ENCODE results near the gene KCNC3.

Gene KCNC3

GRCh38 chr19:50362656-50363424 lies 33.7 kb upstream of the KCNC3 start:
- Histone ChIP-seq H3K27me3 (ENCODE audit: insufficient read depth, low read length, poor library complexity, severe bottlenecking) (no peaks in the 10 kb centered on the region), H2AFZ (ENCODE audit: low read length) (no peak overlapping the region), H3K9me2 (replicated peaks; ENCODE audit: low read depth, low read length) (no peaks in the 10 kb centered on the region), H3K79me2 (ENCODE audit: insufficient read depth, low read length) (no peaks in the 10 kb centered on the region), H3K4me1 (ENCODE audit: insufficient read depth, low read length, poor library complexity, severe bottlenecking) (peaks cover 9% of the 10 kb centered on the region), H3K9me3 (ENCODE audit: insufficient read depth, low read depth, low read length) (no peaks in the 10 kb centered on the region), H3K4me2 (ENCODE audit: low read depth, low read length, poor library complexity, severe bottlenecking) (no peak overlapping the region), H3K36me3 (ENCODE audit: insufficient read depth, low read length) (no peaks in the 10 kb centered on the region), H3K9ac (ENCODE audit: low read depth, low read length, poor library complexity, severe bottlenecking) (no peak overlapping the region), H3F3A (ENCODE audit: low read depth) (no peaks in the 10 kb centered on the region), H3K4me3 (ENCODE audit: low read length, poor library complexity, severe bottlenecking) (no peak overlapping the region), H4K20me1 (ENCODE audit: insufficient read depth, low read length, poor library complexity, severe bottlenecking) (no peaks in the 10 kb centered on the region)
- TF ChIP-seq EZH2phosphoT487 (IDR thresholded peaks at IDR 0.05; ENCODE audit: borderline replicate concordance) (no peak), CTCF (conservative IDR thresholded peaks at IDR 0.05; ENCODE audit: low read length) (no peak)

GRCh38 chr19:50362030-50362412 lies 32.8 kb upstream of the KCNC3 start:
- no peaks in the 10 kb centered on the region for H3K27me3 ChIP-seq (ENCODE audit: insufficient read depth, low read length, poor library complexity, severe bottlenecking)
- TF ChIP-seq CTCF (conservative IDR thresholded peaks at IDR 0.05; ENCODE audit: low read length), result no peak
- no peak for TF ChIP-seq EZH2phosphoT487 (IDR thresholded peaks at IDR 0.05; ENCODE audit: borderline replicate concordance)
- H3F3A ChIP-seq (ENCODE audit: low read depth), result no peaks in the 10 kb centered on the region
- H2AFZ ChIP-seq (ENCODE audit: low read length), result no peak overlapping the region
- H3K79me2 ChIP-seq (ENCODE audit: insufficient read depth, low read length), result no peaks in the 10 kb centered on the region
- H3K4me2 ChIP-seq (ENCODE audit: low read depth, low read length, poor library complexity, severe bottlenecking), result no peak overlapping the region
- H3K9ac ChIP-seq (ENCODE audit: low read depth, low read length, poor library complexity, severe bottlenecking), result no peak overlapping the region
- H3K9me2 ChIP-seq (replicated peaks; ENCODE audit: low read depth, low read length), result no peaks in the 10 kb centered on the region
- peaks cover 9% of the 10 kb centered on the region for H3K4me1 ChIP-seq (ENCODE audit: insufficient read depth, low read length, poor library complexity, severe bottlenecking)
- H3K9me3 ChIP-seq (ENCODE audit: insufficient read depth, low read depth, low read length), result no peaks in the 10 kb centered on the region
- no peaks in the 10 kb centered on the region for H3K36me3 ChIP-seq (ENCODE audit: insufficient read depth, low read length)
- H4K20me1 ChIP-seq (ENCODE audit: insufficient read depth, low read length, poor library complexity, severe bottlenecking), result no peaks in the 10 kb centered on the region
- H3K4me3 ChIP-seq (ENCODE audit: low read length, poor library complexity, severe bottlenecking), result no peak overlapping the region

GRCh38 chr19:50361290-50362029 lies 32.3 kb upstream of the KCNC3 start:
- Histone ChIP-seq H3K4me2 (ENCODE audit: low read depth, low read length, poor library complexity, severe bottlenecking) (no peak overlapping the region), H4K20me1 (ENCODE audit: insufficient read depth, low read length, poor library complexity, severe bottlenecking) (no peaks in the 10 kb centered on the region), H3K79me2 (ENCODE audit: insufficient read depth, low read length) (no peaks in the 10 kb centered on the region), H3K36me3 (ENCODE audit: insufficient read depth, low read length) (no peaks in the 10 kb centered on the region), H3K9me2 (replicated peaks; ENCODE audit: low read depth, low read length) (no peaks in the 10 kb centered on the region), H3K9me3 (ENCODE audit: insufficient read depth, low read depth, low read length) (no peaks in the 10 kb centered on the region), H3K27me3 (ENCODE audit: insufficient read depth, low read length, poor library complexity, severe bottlenecking) (no peaks in the 10 kb centered on the region), H2AFZ (ENCODE audit: low read length) (no peak overlapping the region), H3K4me3 (ENCODE audit: low read length, poor library complexity, severe bottlenecking) (no peak overlapping the region), H3F3A (ENCODE audit: low read depth) (no peaks in the 10 kb centered on the region), H3K9ac (ENCODE audit: low read depth, low read length, poor library complexity, severe bottlenecking) (no peak overlapping the region), H3K4me1 (ENCODE audit: insufficient read depth, low read length, poor library complexity, severe bottlenecking) (peaks cover 9% of the 10 kb centered on the region)
- no peak for TF ChIP-seq EZH2phosphoT487 (IDR thresholded peaks at IDR 0.05; ENCODE audit: borderline replicate concordance)
- no peak for TF ChIP-seq CTCF (conservative IDR thresholded peaks at IDR 0.05; ENCODE audit: low read length)

Measured in Loucy (cell line).